Activated CD4-positive, alpha-beta T cell treated with anti-CD3 and anti-CD28 coated beads, Interleukin-2, amount 10 ng/mL, durations not matched to agents 7 days and 5 days (primary cell): ENCODE data around the gene RIN2. TPM values are rescaled to one million over a fixed set of nuclear protein-coding genes. Genes with fewer than 3 reads are reported as not detected.

ENCODE experiments used
- CTCF ChIA-PET: fragments of 350-600 bp; sonication (Branson Sonifier 250); formaldehyde crosslinking; loops from one replicate; lab custom pipeline; 2021; ENCODE audit warnings: antibody characterized with exemption; lab: Charles Lee
- POLR2A ChIA-PET: fragments of 350-600 bp; sonication (Branson Sonifier 250); formaldehyde crosslinking; loops from one replicate; lab custom pipeline; 2021; ENCODE audit warnings: antibody characterized with exemption; lab: Charles Lee
- DNase-seq: peaks from one replicate; pipeline ENCODE4 v3.0.0-alpha.2; 2020
- H3K27ac Mint-ChIP-seq: one replicate; pipeline ENCODE4 v1.8.0; 2021; ENCODE audit warnings: mild to moderate bottlenecking, moderate library complexity, mixed read lengths
- H3K27me3 Mint-ChIP-seq: one replicate; pipeline ENCODE4 v1.8.0; 2021; ENCODE audit warnings: mixed read lengths
- H3K36me3 Mint-ChIP-seq: one replicate; pipeline ENCODE4 v1.8.0; 2021; ENCODE audit warnings: low read depth, mixed read lengths
- H3K4me1 Mint-ChIP-seq: one replicate; pipeline ENCODE4 v1.8.0; 2021; ENCODE audit warnings: mixed read lengths
- H3K4me3 Mint-ChIP-seq: one replicate; pipeline ENCODE4 v1.8.0; 2021; ENCODE audit warnings: mild to moderate bottlenecking, moderate library complexity, mixed read lengths
- H3K9me3 Mint-ChIP-seq: one replicate; pipeline ENCODE4 v1.8.0; 2021; ENCODE audit warnings: mixed read lengths
- total RNA-seq, 2 experiments: library from RNA; stranded (reverse); gene quantifications; one replicate each; pipeline ENCODE4 v1.2.3, GENCODE V29; 2021

RIN2 gene
- total RNA-seq, 2 experiments from 2014 or later, result not detected

- no peak for DNase-seq
- Mint-ChIP-seq H3K4me3 (no peak overlapping the region), H3K4me1 (no peaks in the 10 kb centered on the region), H3K27me3 (peaks cover 2% of the 10 kb centered on the region), H3K36me3 (no peaks in the 10 kb centered on the region), H3K27ac (no peak overlapping the region), H3K9me3 (no peaks in the 10 kb centered on the region)
- CTCF ChIA-PET, result interaction anchor here (1.6 kb wide), 1 partner anchor 27 kb away, joined by 5 read pairs; no protein-coding TSS in a partner anchor
- POLR2A ChIA-PET, result no interaction called here
These were observed 49.3 kb downstream of the RIN2 start for GRCh38 chr20:19807191-19807945.
